ENCODE measurements around the gene GBX2. TPM values are rescaled to one million over a fixed set of nuclear protein-coding genes. Genes with fewer than 3 reads are reported as not detected.

The GBX2 gene
- not detected for total RNA-seq
- long read RNA-seq = 0 reads

DNA sequence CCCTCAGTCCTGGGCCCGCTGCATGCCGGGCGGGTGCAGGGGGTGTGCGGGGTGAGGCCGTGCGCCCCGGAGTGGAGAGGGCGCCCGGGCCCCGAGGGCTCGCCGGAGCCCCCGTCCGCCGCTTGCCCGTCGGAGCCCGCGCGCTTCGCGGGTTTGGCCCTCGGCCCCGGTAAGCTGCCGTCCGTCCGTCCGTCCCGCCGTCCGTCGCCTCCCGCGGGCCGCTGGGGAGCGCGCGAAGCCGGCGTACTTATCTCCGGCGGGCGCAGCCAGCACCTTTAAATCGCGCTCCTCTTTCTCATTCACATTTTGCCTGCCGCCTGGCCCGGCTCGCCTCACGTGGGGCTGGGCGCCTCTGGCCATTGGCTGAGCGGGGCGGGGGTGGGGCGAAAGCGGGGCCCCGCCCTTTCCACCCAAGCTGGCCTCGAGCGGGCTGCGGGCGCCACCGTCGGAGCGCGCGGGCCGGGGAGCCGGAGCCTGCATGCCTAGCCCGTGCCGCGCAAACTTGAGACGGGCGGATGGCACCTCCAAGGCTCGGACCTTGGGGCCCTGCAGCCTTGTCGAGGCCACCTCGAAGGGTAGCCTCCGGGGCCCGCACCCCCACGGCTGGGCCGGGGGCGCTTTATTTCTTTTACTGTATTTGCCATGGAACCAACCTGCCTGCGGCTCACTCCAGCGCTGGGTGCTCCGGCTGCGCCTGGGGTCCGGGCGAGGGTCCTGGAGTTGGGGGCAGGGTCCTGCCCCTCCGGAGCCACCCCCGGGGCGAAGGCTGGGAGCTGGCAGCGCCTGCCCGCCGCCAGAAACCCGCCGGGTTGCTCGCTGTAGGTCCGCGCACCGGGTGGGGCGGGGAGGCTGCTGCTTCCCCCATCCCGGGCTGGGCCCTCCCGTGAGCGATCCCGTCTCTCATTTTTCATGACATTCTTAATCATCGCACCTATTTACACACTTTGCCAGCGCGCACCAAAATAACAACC lies at the start of gene GBX2:
Gene GBX2 (minus strand): TSS at position 277 of the 971 bp plus-strand sequence. CDS start 415 bp downstream, outside the sequence.
- H3K4me3 ChIP-seq = peak within 1 kb of the TSS; percentile 38
- intact Hi-C loops (cut with DNase I) = no loop called here
- H3K27me3 ChIP-seq (ENCODE audit: low read depth) = peaks cover 100% of the 10 kb centered on the region
- peaks cover 50% of the 10 kb centered on the region for H3K4me1 ChIP-seq
- DNase-seq (no peak), ATAC-seq (peak in 1 of 2 donors; percentile 34)
- H3K9me3 ChIP-seq = no peaks in the 10 kb centered on the region
- no peak within 1 kb of the TSS for H3K27ac ChIP-seq
- TF ChIP-seq, protein P1, sequence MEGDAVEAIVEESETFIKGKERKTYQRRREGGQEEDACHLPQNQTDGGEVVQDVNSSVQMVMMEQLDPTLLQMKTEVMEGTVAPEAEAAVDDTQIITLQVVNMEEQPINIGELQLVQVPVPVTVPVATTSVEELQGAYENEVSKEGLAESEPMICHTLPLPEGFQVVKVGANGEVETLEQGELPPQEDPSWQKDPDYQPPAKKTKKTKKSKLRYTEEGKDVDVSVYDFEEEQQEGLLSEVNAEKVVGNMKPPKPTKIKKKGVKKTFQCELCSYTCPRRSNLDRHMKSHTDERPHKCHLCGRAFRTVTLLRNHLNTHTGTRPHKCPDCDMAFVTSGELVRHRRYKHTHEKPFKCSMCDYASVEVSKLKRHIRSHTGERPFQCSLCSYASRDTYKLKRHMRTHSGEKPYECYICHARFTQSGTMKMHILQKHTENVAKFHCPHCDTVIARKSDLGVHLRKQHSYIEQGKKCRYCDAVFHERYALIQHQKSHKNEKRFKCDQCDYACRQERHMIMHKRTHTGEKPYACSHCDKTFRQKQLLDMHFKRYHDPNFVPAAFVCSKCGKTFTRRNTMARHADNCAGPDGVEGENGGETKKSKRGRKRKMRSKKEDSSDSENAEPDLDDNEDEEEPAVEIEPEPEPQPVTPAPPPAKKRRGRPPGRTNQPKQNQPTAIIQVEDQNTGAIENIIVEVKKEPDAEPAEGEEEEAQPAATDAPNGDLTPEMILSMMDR (IDR thresholded peaks at IDR 0.05) = no peak
- no peaks in the 10 kb centered on the region for H3K36me3 ChIP-seq

GRCh38 chr2:236217926-236218325 lies 49.7 kb upstream of the GBX2 start:
- Histone ChIP-seq H3K4me3 (no peak overlapping the region), H3K4me1 (no peaks in the 10 kb centered on the region), H3K36me3 (no peaks in the 10 kb centered on the region), H3K27me3 (ENCODE audit: low read depth) (peaks cover 33% of the 10 kb centered on the region), H3K27ac (no peak overlapping the region), H3K9me3 (no peaks in the 10 kb centered on the region)
- intact Hi-C loops (cut with DNase I) = no loop called here
- DNase-seq (no peak), ATAC-seq (no peak)
- TF ChIP-seq, protein P1 (IDR thresholded peaks at IDR 0.05) = no peak

GRCh38 chr2:236216711-236217110 lies 48.5 kb upstream of the GBX2 start:
- Histone ChIP-seq H3K27me3 (ENCODE audit: low read depth) (peaks cover 36% of the 10 kb centered on the region), H3K36me3 (no peaks in the 10 kb centered on the region), H3K9me3 (no peaks in the 10 kb centered on the region), H3K4me1 (no peaks in the 10 kb centered on the region), H3K4me3 (no peak overlapping the region), H3K27ac (no peak overlapping the region)
- ATAC-seq (no peak), DNase-seq (no peak)
- intact Hi-C loops (cut with DNase I) = no loop called here
- TF ChIP-seq, protein P1 (IDR thresholded peaks at IDR 0.05) = no peak

- Histone ChIP-seq H3K27ac (no peak overlapping the region), H3K4me3 (no peak overlapping the region), H3K9me3 (no peaks in the 10 kb centered on the region), H3K36me3 (no peaks in the 10 kb centered on the region), H3K4me1 (no peaks in the 10 kb centered on the region), H3K27me3 (ENCODE audit: low read depth) (peaks cover 40% of the 10 kb centered on the region)
- TF ChIP-seq, protein P1 (IDR thresholded peaks at IDR 0.05) = no peak
- intact Hi-C loops (cut with DNase I) = no loop called here
- DNase-seq (no peak), ATAC-seq (no peak)
These were observed 47.7 kb upstream of the GBX2 start for GRCh38 chr2:236215761-236216333.

- Histone ChIP-seq H3K27ac (no peak overlapping the region), H3K27me3 (ENCODE audit: low read depth) (peaks cover 40% of the 10 kb centered on the region), H3K36me3 (no peaks in the 10 kb centered on the region), H3K4me1 (no peaks in the 10 kb centered on the region), H3K9me3 (no peaks in the 10 kb centered on the region), H3K4me3 (no peak overlapping the region)
- no peak for DNase-seq
- no peak for ATAC-seq
- TF ChIP-seq, protein P1 (IDR thresholded peaks at IDR 0.05) = no peak
- intact Hi-C loops (cut with DNase I) = no loop called here
These were observed 47.0 kb upstream of the GBX2 start for GRCh38 chr2:236215196-236215595.
